Coronary artery (tissue), 2 donors: ENCODE results near the gene TRIM71.

Experiments used
- DNase-seq: peaks from one replicate; pipeline ENCODE4 v3.0.0-alpha.2; 2017; ENCODE audit warnings: low spot score
- H3K27ac ChIP-seq, 2 donors: fragments of 200-600 bp; sonication (generic); one replicate each; pipeline ENCODE4 v1.5.1; 2016 to 2019
- H3K4me3 ChIP-seq: fragments of 200-600 bp; sonication (generic); 2 replicates; pipeline ENCODE4 v1.5.1; 2016; ENCODE audit warnings: mild to moderate bottlenecking, moderate library complexity
- CTCF ChIP-seq: fragments of 200-600 bp; sonication (generic); IDR thresholded peaks from one replicate; pipeline ENCODE4 v1.5.1; 2019; ENCODE audit warnings: antibody characterized with exemption

Gene TRIM71

DNA sequence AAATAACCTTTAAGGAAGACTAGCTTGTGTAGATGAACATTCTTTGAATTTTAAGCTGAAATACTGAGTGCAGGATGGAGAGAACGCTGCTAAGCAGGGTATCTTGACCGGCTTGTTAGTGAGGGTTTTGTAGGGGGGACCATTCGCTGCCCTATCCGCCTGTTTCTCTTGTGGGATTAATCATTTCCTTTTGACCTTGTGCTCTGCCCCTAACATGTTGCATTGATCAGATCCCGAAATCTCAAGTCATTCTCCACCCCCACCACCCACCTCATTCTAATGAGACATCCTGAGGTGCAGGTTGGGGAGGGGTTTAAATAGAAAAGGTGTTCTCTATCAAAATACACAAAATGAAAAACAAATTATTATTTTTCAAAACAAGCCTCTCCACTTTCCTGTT, 32.8 kb downstream of the TRIM71 start:
- no peak for DNase-seq
- TF ChIP-seq CTCF: no peak

GRCh38 chr3:32852146-32852545, 34.3 kb downstream of the TRIM71 start:
- no peak for DNase-seq
- no peak overlapping the region for H3K4me3 ChIP-seq
- no peak for TF ChIP-seq CTCF

More for the DNA sequence above, 32.8 kb downstream of the TRIM71 start:
- Histone ChIP-seq H3K4me3 (no peak overlapping the region), H3K27ac (no peak overlapping the region)

DNA sequence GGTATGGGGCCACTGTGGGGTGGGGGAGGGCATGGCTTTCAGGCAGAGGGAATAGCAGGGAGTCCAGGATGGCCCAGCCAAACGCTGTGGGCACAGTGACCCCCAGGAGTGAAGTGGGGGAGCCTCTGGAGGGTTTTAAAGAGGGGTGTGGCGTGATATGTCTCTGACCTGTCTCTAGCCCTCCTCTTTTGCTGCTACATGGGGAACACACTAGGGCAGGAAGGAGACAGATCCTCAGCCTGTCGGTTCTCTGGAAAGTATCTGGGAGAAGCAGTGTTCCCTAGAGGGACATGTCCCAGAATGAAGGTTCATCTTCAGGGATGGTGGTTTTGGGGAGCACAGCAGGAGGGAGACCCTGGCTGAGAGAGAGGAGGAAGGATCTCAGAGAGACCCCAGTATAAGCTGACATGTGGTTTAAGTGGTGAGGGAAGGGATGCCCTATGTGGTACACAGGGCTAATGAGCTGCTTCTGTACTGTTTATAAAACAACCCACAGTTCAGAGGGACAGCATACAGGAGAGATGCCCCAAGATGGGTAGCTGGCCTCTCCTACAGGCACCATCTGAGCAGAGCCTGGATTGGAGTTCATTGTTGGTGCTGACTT, 37.7 kb downstream of the TRIM71 start:
- no peak overlapping the region for H3K4me3 ChIP-seq
- H3K27ac ChIP-seq: no peak overlapping the region
- no peak for TF ChIP-seq CTCF
- DNase-seq: no peak

More at GRCh38 chr3:32852146-32852545, 34.3 kb downstream of the TRIM71 start:
- H3K27ac ChIP-seq: no peak overlapping the region

DNA sequence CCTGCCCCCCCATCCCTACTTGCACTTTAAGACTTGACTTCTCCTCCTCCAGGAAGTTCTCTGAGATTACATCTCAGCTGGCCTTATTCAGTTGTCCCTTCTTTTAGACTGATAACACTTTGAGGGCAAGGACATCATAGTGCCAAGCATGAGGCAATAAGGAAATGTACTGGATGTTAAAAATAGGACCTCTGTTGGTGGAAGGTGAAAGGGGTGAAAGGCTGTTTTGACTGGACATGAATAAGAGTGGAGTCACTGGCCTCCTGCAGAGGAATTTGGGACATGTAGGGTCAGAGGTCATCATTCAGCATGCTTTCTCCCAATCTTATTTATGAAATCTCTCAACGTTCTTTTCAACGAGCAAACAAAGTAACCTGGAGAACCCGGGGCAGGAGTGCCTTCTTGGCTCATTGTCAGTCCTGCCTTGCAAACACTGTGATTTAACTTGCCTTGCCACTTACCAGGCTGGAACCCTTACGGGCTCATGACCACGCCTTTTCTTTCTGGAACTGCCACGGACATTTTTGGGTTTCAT, 38.6 kb downstream of the TRIM71 start:
- DNase-seq: no peak
- no peak for TF ChIP-seq CTCF
- H3K27ac ChIP-seq: no peak overlapping the region
- no peak overlapping the region for H3K4me3 ChIP-seq

- Histone ChIP-seq H3K27ac (no peak overlapping the region), H3K4me3 (no peak overlapping the region)
- no peak for DNase-seq
- no peak for TF ChIP-seq CTCF
Observed at GRCh38 chr3:32856901-32857507, 39.2 kb downstream of the TRIM71 start.

DNA sequence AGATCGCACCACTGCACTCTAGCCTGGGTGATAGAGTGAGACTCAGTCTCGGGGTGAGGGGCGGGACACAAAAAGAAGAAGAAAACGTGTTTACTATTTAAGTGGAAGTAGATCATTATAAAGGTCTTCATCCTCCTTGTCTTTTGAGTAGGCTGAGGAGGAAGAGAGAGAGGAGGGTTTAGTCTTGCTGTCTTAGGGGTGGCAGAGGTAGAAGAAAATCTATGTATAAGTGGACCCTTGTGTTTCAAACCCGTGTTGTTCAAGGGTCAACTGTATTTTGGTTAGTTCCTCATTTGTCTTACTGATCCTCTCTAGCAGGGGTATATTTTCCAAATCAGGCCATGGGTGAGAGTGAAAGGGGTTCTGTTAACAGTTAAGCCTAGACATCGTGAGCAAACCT, 40.1 kb downstream of the TRIM71 start:
- no peak overlapping the region for H3K27ac ChIP-seq
- TF ChIP-seq CTCF: no peak
- no peak for DNase-seq
- H3K4me3 ChIP-seq: no peak overlapping the region

- no peak for DNase-seq
- Histone ChIP-seq H3K27ac (no peak overlapping the region), H3K4me3 (no peak overlapping the region)
- TF ChIP-seq CTCF: no peak
Observed at GRCh38 chr3:32859604-32860237, 41.9 kb downstream of the TRIM71 start.
